Inflammatory macrophage treated with lipopolysaccharide for 1 hour (primary cell): ENCODE measurements around the gene S1PR2.
A peak's percentile ranks its signal among the peaks of the same experiment; 100 is the strongest.
"Not testable (repeated sequence)": the region's sequence is repeated elsewhere in the genome, so short reads cannot be mapped to it uniquely, and the experiment has no call there.

Source experiments
- DNase-seq, 2 donors: peaks; one replicate each; pipeline ENCODE4 v3.0.0-alpha.2; 2020 to 2022

Gene S1PR2

DNA sequence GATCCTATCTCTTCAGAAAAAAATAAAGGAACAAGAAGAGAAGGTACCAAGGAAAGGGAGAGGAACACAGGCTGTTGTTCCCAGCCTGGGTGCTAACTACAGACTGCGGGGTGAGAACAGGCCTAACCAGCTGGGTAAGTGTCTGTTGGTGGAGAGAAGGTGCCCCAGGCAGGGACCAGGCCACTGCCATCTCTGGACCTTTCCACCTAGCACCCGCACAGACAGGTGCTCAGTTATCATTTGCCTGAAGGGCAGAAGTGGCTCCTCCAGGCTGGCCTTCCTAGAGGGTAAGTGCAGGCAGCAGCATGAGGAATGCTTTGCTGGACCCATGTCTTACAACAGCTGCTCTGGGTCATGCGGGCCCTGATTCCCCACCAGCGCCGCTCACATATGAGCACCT lies 46.5 kb downstream of the S1PR2 start:
- DNase-seq, result no peak

DNA sequence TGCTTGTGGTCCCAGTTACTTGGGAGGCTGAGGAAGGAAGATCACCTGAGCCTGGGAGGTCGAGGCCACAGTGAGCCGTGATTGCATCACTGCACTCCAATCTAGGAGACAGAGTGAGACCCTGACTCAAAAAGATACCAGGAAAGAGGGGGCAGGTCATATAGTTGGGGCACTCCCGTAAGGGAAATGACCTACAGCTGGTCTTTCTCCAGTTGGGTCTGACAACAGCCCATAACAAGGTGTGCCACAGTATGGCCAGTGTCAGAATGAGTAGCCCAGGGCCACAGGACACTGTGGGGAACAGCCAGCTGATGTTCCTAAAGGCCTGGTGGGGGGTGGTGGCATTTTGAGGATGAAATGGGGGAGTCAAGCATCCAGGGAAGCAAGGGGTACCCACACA lies 47.2 kb downstream of the S1PR2 start:
- no peak for DNase-seq

DNA sequence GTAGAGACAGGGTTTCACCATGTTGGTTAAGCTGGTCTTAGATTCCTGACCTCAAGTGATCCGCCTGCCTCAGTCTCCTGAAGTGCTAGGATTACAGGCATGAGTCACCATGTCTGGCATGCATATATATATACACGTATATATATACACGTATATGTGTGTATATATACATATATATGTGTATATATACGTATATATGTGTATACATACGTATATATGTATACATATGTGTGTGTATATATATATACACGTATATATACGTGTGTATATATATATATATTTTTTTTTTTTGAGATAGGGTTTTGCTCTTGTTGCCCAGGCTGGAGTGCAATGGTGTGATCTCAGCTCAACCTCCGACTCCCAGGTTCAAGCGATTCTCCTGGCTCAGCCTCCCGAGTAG lies 48.3 kb downstream of the S1PR2 start:
- DNase-seq, result no peak

DNA sequence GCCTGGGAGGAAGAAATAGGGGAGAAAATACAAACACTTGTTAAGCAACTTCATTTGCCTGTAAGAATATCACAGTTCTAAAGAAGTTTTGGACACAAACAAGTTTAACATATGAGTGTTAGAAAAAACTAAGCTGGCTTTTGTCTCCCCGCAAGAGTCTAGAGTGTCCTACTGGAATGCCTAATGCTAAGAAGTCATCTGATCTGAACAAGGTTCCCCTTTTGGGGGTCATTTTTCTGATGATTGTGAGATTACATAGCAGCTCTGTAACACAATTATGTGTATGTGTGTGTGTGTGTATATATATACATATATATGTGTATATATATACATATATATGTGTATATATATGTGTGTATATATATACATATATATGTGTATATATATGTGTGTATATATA lies 49.1 kb downstream of the S1PR2 start:
- peak; percentile 12 to 39 for DNase-seq

DNA sequence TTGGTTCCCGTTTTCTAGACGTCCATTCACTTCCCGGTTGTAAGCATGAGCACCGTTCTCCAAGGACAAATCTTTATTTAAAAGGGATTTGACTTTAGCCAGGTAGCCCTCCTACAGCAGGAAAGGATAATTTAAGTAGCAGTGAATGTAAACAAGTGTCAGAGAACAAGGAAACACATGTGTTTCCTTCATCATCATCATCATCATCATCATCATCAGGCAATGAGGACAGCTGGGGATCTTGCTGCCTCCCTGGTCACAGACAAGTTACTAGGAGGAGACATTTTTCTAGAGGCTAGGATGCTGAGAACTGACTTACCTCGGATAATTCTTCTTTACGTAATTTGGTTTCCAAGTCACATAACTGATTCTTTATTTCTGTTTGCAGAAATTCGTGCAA lies 50.7 kb downstream of the S1PR2 start:
- DNase-seq, result no peak

DNA sequence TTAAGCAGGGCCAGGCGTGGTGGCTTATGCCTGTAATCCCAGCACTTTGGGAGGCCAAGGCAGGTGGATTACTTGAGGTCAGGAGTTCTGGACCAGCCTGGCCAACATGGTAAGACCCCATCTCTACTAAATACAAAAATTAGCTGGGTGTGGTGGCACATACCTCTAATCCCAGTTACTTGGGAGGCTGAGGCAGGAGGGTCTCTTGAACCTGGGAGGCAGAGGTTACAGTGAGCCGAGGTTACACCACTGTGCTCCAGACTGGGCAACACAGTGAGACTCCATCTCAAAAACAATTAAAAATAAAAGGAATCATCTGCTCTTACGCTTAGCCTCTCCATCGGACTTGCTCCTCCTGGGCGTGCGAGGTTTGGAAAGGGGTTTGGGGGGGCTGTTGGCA lies 51.1 kb downstream of the S1PR2 start:
- not testable (repeated sequence) for DNase-seq

DNA sequence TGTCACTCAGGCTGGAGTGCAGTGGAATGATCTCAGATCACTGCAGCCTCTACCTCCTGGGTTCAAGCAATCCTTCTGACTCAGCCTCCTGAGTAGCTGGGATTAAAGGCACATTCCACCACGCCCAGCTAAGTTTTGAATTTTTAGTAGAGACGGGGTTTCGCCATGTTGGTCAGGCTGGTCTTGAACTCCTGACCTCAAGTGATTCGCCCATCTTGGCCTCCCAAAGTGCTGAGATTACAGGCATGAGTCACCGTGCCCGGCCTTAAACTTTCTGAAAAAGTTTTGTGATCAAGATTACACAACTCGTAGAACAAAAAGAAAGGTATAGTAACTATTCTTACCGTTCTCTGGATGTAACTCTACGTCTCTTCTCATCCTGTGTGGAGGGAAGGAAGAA lies 57.6 kb downstream of the S1PR2 start:
- DNase-seq, result no peak
